HUES64 (cell line): ENCODE measurements around the gene SLC44A2.
"Not testable (repeated sequence)": the region's sequence is repeated elsewhere in the genome, so short reads cannot be mapped to it uniquely, and the experiment has no call there.

Source experiments
- H3K27ac ChIP-seq: 2 replicates; pipeline ENCODE4 v1.7.0; 2013; ENCODE audit warnings: low read depth, low read length, inconsistent platforms
- H3K27me3 ChIP-seq: 2 replicates; pipeline ENCODE4 v1.6.1; 2013; ENCODE audit warnings: mild to moderate bottlenecking, low read length; ENCODE audit not compliant: insufficient read depth
- H3K36me3 ChIP-seq: 2 replicates; pipeline ENCODE4 v1.6.1; 2013; ENCODE audit warnings: mild to moderate bottlenecking, low read length; ENCODE audit not compliant: insufficient read depth
- H3K4me1 ChIP-seq: 2 replicates; pipeline ENCODE4 v1.6.1; 2013; ENCODE audit warnings: mild to moderate bottlenecking, low read length, moderate library complexity; ENCODE audit not compliant: insufficient read depth
- H3K4me3 ChIP-seq: 2 replicates; pipeline ENCODE4 v1.5.1; 2013; ENCODE audit warnings: mild to moderate bottlenecking, low read length, moderate library complexity
- H3K9ac ChIP-seq: 2 replicates; pipeline ENCODE4 v1.6.1; 2013; ENCODE audit warnings: mild to moderate bottlenecking, low read depth, low read length
- H3K9me3 ChIP-seq: 2 replicates; pipeline ENCODE4 v1.6.1; 2013; ENCODE audit warnings: low read depth, low read length; ENCODE audit not compliant: insufficient read depth
- whole genome bisulfite sequencing: fragments of 150-250, 120-280 bp; methylation state at CpG from one replicate; pipeline ENCODE4 v1.1.7; 2013; ENCODE audit warnings: missing lambda C conversion rate; 5-methylcytosine and 5-hydroxymethylcytosine counted together

SLC44A2 gene

DNA sequence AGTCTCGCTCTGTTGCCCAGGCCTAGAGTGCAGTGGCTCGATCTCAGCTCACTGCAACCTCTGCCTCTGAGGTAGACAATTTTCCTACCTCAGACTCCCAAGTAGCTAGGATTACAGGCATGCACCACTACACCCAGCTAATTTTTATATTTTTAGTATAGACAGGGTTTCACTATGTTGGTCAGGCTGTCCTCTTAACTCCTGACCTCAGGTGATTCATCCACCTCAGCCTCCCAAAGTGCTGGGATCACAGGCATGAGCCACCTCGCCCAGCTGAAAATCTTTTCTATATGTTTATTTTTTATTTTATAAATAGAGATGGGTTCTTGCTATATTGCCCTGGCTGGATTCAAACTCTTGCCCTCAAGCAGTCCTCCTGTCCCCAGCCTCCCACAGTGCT lies 46.6 kb downstream of the SLC44A2 start:
- 96% methylated on average over 2 of the region's 3 CpGs for WGBS
- H3K9ac ChIP-seq, H3K27me3 ChIP-seq, H3K4me3 ChIP-seq, H3K4me1 ChIP-seq, H3K9me3 ChIP-seq, H3K27ac ChIP-seq: not testable (repeated sequence)
- peaks cover 84% of the 10 kb centered on the region for H3K36me3 ChIP-seq

DNA sequence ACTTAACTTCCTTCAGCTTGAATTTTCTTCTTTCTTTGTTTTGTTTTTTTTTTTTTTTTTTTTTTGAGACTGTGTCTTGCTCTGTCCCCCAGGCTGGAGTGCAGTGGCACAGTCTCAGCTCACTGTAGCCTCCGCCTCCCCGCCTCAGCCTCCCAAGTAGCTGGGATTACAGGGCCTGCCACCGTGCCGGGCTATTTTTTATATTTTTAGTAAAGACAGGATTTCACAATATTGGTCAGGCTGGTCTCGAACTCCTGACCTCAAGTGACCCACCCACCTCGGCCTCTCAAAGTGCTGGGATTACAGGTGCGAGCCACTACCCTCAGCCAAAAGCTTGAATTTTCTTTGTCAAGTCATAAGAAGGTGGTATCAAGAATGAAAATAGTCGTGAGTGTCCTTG lies 49.9 kb downstream of the SLC44A2 start:
- H3K27ac ChIP-seq, H3K4me1 ChIP-seq, H3K4me3 ChIP-seq, H3K27me3 ChIP-seq, H3K9ac ChIP-seq, H3K9me3 ChIP-seq: not testable (repeated sequence)
- 99% methylated on average over 8 of the region's 8 CpGs for WGBS
- H3K36me3 ChIP-seq = peaks cover 94% of the 10 kb centered on the region

DNA sequence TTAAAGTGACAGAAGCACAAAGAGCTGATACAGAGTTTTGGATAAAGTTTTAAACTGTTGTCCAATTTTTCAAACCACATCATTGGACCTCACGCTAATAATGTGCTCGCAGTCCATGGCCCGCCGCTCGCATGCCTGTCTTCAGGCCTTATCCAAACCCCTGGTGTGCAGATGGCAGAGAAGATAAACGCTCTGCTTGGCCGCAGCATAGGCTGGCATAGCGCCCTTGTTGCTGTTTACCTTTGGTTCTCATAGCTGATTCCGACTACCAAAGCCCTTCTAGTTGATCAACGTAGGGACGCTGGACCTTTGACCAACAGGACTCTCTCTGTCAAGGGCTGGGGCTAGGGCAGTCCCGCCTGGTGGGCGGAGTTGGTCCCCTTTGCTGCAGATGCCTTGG lies 52.4 kb downstream of the SLC44A2 start:
- peaks cover 94% of the 10 kb centered on the region for H3K36me3 ChIP-seq
- H3K9me3 ChIP-seq = no peaks in the 10 kb centered on the region
- H3K27me3 ChIP-seq = no peaks in the 10 kb centered on the region
- 96% methylated on average over 13 of the region's 13 CpGs for WGBS
- H3K4me1 ChIP-seq = no peaks in the 10 kb centered on the region
- H3K27ac ChIP-seq = no peak overlapping the region
- H3K9ac ChIP-seq = no peak overlapping the region
- H3K4me3 ChIP-seq = no peak overlapping the region

DNA sequence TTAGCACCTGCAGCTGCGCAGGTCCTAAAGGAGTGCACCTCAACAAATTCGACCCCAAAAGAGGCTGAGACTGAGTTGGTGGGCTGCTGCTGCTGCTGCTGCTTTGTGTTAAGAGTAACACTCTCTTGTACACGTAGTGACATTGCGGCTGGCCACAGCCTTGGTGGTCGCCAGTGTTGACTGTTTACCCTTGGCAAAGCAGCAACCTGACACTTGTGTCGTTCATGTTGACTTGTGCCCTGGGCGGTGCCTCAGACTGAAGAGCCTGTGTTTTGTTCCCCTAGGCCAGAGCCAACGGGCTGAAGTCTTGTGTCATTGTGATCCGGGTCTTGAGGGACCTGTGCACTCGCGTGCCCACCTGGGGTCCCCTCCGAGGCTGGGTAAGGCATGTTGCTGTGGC lies 53.5 kb downstream of the SLC44A2 start:
- Histone ChIP-seq H3K27me3 (no peaks in the 10 kb centered on the region), H3K4me3 (no peak overlapping the region), H3K9ac (no peak overlapping the region), H3K4me1 (no peaks in the 10 kb centered on the region), H3K27ac (no peak overlapping the region), H3K9me3 (no peaks in the 10 kb centered on the region), H3K36me3 (peaks cover 94% of the 10 kb centered on the region)
- WGBS = 96% methylated on average over 12 of the region's 12 CpGs

DNA sequence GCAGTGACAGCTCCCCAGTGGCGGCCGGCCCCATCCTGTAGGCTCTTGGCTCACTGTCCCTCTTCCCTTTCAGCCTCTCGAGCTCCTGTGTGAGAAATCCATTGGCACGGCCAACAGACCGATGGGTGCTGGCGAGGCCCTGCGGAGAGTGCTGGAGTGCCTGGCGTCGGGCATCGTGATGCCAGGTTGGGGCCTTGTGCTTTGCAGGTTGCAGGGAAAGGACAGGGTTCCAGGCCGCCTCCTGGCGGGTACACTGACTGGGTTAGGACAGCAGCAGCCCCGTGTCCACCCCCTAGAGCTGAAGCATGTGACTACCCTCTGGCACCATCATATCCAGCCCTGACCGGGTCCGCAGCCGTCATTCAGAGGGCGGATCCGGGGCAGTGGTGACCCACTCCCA lies 54.4 kb downstream of the SLC44A2 start:
- WGBS = 97% methylated on average over 18 of the region's 18 CpGs

DNA sequence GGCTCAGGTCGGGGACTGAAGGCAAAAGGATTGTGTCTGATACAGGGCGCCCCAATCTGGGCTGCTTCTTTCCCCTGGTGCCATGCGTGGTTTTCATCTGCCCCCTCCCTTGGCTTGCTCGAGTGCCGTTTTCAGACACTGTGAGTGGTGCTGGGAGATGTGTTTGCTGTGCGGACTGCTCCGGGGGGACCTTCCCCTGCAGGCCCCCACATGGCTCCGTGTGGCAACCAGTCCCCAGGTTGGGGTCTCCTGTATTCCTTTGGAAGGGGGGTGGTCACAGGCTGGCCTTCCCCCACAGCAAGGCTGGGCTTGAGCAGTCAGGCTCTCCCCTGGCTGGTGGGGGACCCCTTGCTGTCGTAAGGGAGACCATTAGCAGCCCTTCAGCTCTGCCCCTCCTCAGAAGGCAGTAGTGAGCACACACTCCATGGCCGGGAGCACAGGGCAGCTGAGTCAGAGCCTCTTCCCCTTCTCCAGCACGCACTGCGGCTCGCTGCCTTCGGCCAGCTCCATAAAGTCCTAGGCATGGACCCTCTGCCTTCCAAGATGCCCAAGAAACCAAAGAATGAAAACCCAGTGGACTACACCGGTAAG lies 55.3 kb downstream of the SLC44A2 start:
- H3K4me1 ChIP-seq = no peaks in the 10 kb centered on the region

More for the DNA sequence above, 54.4 kb downstream of the SLC44A2 start:
- Histone ChIP-seq H3K4me1 (no peaks in the 10 kb centered on the region), H3K9me3 (no peaks in the 10 kb centered on the region), H3K9ac (no peak overlapping the region), H3K27ac (no peak overlapping the region), H3K27me3 (no peaks in the 10 kb centered on the region), H3K36me3 (peaks cover 95% of the 10 kb centered on the region), H3K4me3 (no peak overlapping the region)

DNA sequence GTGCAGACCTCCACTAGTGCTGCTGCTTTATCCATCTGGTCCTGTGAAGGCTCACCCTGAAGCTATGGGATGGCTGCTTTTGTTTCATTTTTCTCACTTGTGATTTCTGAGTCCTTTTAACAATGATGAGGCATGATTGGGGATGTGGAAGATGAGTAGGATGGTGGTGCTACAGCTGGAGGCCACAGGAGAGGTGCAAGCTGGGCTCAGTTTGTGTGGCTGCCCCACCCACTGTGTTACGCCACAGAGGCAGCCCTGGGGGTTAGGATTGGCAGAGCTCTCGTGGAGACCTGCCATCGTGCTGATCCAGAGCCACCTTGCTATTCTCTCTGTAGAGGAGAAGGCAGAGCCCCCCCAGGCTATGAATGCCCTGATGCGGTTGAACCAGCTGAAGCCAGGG lies 56.3 kb downstream of the SLC44A2 start:
- H3K4me3 ChIP-seq = no peak overlapping the region
- H3K27me3 ChIP-seq = no peaks in the 10 kb centered on the region
- no peak overlapping the region for H3K9ac ChIP-seq
- H3K9me3 ChIP-seq = no peaks in the 10 kb centered on the region
- H3K4me1 ChIP-seq = no peaks in the 10 kb centered on the region
- 99% methylated on average over 4 of the region's 4 CpGs for WGBS
- peaks cover 100% of the 10 kb centered on the region for H3K36me3 ChIP-seq
- H3K27ac ChIP-seq = no peak overlapping the region

More for the DNA sequence above, 55.3 kb downstream of the SLC44A2 start:
- WGBS = 96% methylated on average over 15 of the region's 15 CpGs
- Histone ChIP-seq H3K36me3 (peaks cover 95% of the 10 kb centered on the region), H3K27ac (no peak overlapping the region), H3K4me3 (no peak overlapping the region), H3K27me3 (no peaks in the 10 kb centered on the region), H3K9ac (no peak overlapping the region), H3K9me3 (no peaks in the 10 kb centered on the region)

DNA sequence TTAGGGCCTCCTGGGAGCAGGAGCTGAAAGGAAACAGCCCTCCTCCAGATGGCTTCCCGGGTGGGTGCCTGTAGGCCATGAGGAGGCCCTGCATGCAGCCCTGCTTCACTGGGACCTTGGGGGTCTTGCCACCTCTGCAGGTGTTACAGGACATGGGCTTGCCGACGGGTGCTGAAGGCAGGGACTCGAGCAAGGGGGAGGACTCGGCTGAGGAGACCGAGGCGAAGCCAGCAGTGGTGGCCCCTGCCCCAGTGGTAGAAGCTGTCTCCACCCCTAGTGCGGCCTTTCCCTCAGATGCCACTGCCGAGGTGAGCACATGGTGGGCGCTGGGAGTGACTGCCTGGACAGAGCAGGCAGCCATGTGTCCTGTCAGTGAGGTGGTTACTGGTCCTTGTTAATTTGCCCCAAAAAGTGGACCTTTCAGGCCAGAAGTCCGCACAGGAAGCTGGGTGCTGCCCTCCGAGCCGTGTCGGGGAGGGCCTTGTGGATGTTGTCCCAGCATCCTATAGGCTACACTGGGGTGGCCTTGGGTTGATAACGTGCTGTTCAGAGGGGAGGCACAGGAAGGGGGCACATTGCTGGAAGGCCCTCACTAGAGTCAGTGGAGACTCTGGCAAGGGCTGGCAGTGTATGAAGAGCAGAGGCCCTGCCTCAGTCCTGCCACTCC lies 57.2 kb downstream of the SLC44A2 start:
- no peaks in the 10 kb centered on the region for H3K9me3 ChIP-seq
- H3K4me3 ChIP-seq = no peak overlapping the region
- H3K27me3 ChIP-seq = no peaks in the 10 kb centered on the region
- no peak overlapping the region for H3K9ac ChIP-seq
- no peaks in the 10 kb centered on the region for H3K4me1 ChIP-seq
- peak overlapping the region; percentile 29; the same call in 1 of the 2 replicates for H3K27ac ChIP-seq
- 94% methylated on average over 15 of the region's 15 CpGs for WGBS
- peaks cover 99% of the 10 kb centered on the region for H3K36me3 ChIP-seq

DNA sequence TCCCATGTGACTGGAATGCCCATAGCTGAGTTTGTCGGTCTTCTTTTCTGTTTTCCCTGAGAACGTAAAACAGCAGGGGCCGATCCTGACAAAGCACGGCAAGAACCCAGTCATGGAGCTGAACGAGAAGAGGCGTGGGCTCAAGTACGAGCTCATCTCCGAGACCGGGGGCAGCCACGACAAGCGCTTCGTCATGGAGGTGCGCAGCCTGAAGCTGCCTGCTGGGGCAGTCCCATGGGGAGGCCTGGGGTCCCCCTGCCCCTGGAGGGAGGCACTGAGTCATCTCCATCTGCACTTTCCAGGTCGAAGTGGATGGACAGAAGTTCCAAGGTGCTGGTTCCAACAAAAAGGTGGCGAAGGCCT lies 57.7 kb downstream of the SLC44A2 start:
- H3K36me3 ChIP-seq = peaks cover 99% of the 10 kb centered on the region
- no peak overlapping the region for H3K4me3 ChIP-seq
- H3K27ac ChIP-seq = peak overlapping the region; percentile 42; the same call in 1 of the 2 replicates
- H3K9me3 ChIP-seq = no peaks in the 10 kb centered on the region
- no peaks in the 10 kb centered on the region for H3K4me1 ChIP-seq
- H3K9ac ChIP-seq = no peak overlapping the region
- no peaks in the 10 kb centered on the region for H3K27me3 ChIP-seq
- WGBS = 93% methylated on average over 15 of the region's 15 CpGs

DNA sequence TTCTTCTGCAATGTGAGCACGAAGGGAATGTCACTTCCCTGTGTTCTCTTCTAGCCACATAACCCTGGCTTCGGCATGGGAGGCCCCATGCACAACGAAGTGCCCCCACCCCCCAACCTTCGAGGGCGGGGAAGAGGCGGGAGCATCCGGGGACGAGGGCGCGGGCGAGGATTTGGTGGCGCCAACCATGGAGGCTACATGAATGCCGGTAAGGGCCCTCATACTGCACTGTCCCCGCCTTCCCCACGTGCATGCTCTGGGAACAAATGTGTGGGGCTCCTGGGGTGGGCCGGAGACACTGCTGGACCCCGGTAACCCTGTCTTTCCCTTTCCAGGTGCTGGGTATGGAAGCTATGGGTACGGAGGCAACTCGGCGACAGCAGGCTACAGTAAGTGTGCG lies 58.2 kb downstream of the SLC44A2 start:
- Histone ChIP-seq H3K4me1 (no peaks in the 10 kb centered on the region), H3K9ac (no peak overlapping the region), H3K27me3 (no peaks in the 10 kb centered on the region), H3K9me3 (no peaks in the 10 kb centered on the region), H3K27ac (peak overlapping the region; percentile 42; the same call in 1 of the 2 replicates), H3K4me3 (no peak overlapping the region), H3K36me3 (peaks cover 99% of the 10 kb centered on the region)
- WGBS = 91% methylated on average over 21 of the region's 21 CpGs

DNA sequence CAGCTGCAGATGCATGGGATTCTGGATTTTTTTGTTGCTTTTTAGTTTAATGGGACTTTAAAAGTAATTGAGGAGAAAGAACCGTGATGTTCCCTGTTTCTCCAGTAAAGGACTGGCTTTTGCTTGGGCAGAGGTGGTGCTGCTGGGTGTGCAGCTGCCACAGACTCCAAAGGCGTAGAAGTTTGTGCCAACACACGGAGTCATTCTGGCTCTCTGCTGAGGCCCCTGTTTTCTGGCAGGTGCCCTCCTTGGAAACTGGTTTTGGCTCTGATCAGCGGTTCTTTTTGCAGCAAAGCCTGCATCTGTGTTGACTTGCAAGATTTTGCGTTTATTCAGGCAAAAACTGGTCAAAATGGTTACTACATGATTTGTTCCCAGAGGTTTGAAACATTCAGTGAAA lies 59.9 kb downstream of the SLC44A2 start:
- Histone ChIP-seq H3K4me3 (no peak overlapping the region), H3K9me3 (no peaks in the 10 kb centered on the region), H3K27ac (no peak overlapping the region), H3K4me1 (no peaks in the 10 kb centered on the region), H3K36me3 (peaks cover 99% of the 10 kb centered on the region), H3K9ac (no peak overlapping the region), H3K27me3 (no peaks in the 10 kb centered on the region)
- WGBS = 95% methylated on average over 5 of the region's 5 CpGs

DNA sequence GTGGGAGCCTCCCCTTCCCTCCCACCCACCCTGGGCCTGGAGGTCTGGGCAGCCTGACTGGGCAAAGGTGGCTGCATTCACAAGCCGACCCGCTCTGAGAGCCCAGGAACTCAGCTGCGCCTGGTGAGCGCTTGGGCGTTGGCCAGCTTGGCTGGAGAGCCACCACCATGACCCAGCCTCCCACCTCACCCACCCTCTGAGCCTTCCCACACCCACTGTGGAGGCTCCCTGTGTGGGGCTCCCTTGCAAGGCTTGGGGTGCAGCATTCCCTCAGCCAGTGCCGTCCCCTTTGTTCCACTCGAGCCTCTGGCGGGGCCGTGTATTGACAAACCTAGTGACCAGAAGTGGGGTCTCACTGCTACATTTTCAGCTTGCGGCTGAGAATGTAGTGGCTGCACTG lies 60.8 kb downstream of the SLC44A2 start:
- H3K36me3 ChIP-seq = peaks cover 99% of the 10 kb centered on the region
- no peaks in the 10 kb centered on the region for H3K4me1 ChIP-seq
- no peaks in the 10 kb centered on the region for H3K9me3 ChIP-seq
- 98% methylated on average over 10 of the region's 10 CpGs for WGBS
- no peaks in the 10 kb centered on the region for H3K27me3 ChIP-seq
- no peak overlapping the region for H3K9ac ChIP-seq
- H3K4me3 ChIP-seq = no peak overlapping the region
- no peak overlapping the region for H3K27ac ChIP-seq
